H1 (cell line): ENCODE data around the gene KLHL26. TPM values are rescaled to one million over a fixed set of nuclear protein-coding genes. Genes with fewer than 3 reads are reported as not detected.

Source experiments
- CTCF ChIA-PET: fragments of 300-600 bp; sonication (Branson Sonifier 250); formaldehyde crosslinking; loops from one replicate; lab custom pipeline; 2021; ENCODE audit not compliant: partially characterized antibody; lab: Charles Lee
- POLR2A ChIA-PET: fragments of 300-600 bp; sonication (Branson Sonifier 250); formaldehyde crosslinking; loops from one replicate; lab custom pipeline; 2021; ENCODE audit warnings: inconsistent platforms; ENCODE audit not compliant: partially characterized antibody; lab: Charles Lee
- DNase-seq, 2 experiments: peaks; one replicate each; pipeline versions ENCODE4 v3.0.0 to v3.0.0-alpha.2; 2010 to 2022; ENCODE audit warnings: low spot score in 2 of 2, low read depth in 1 of 2, mixed read lengths in 1 of 2
- FAIRE-seq: peaks from 2 replicates; lab custom pipeline; 2011; peaks lifted over from hg19 to GRCh38; lab: Jason Lieb, UNC
- H2AFZ ChIP-seq: 2 replicates; pipeline ENCODE4 v1.8.1; 2012; ENCODE audit warnings: low read length, inconsistent platforms
- H2AK5ac ChIP-seq: 2 replicates; pipeline ENCODE4 v1.6.1; 2013; ENCODE audit warnings: low read depth, low read length
- H2BK120ac ChIP-seq: replicated peaks from 2 replicates; pipeline ENCODE3; 2013; ENCODE audit warnings: low read depth, low read length, inconsistent platforms
- H2BK12ac ChIP-seq: 2 replicates; pipeline ENCODE4 v1.6.1; 2013; ENCODE audit warnings: low read depth, low read length
- H2BK15ac ChIP-seq: 2 replicates; pipeline ENCODE4 v1.6.1; 2013; ENCODE audit warnings: low read length
- H2BK20ac ChIP-seq: 2 replicates; pipeline ENCODE4 v1.6.1; 2013; ENCODE audit warnings: low read length
- H2BK5ac ChIP-seq: 2 replicates; pipeline ENCODE4 v1.6.1; 2013; ENCODE audit warnings: low read depth, low read length
- H3K14ac ChIP-seq: 2 replicates; pipeline ENCODE4 v1.6.1; 2013; ENCODE audit warnings: inconsistent platforms; ENCODE audit not compliant: insufficient read length
- H3K18ac ChIP-seq: 2 replicates; pipeline ENCODE4 v1.6.1; 2013; ENCODE audit warnings: low read length; ENCODE audit errors: extremely low read depth
- H3K23ac ChIP-seq: 2 replicates; pipeline ENCODE4 v1.6.1; 2013; ENCODE audit warnings: inconsistent platforms; ENCODE audit not compliant: insufficient read length
- H3K23me2 ChIP-seq: 2 replicates; pipeline ENCODE4 v1.6.1; 2013; ENCODE audit warnings: low read depth, low read length
- H3K27ac ChIP-seq: 2 replicates; pipeline ENCODE4 v1.6.1; 2011; ENCODE audit warnings: low read depth, low read length, inconsistent platforms
- H3K27me3 ChIP-seq, 4 experiments: replicated peaks in 1 of 4; 1 replicate in 1 of 4; 2 replicates in 3 of 4; pipeline versions ENCODE4 v1.6.1 to v1.8.1; 2011 to 2013; ENCODE audit warnings: low read length in 3 of 4, mild to moderate bottlenecking in 3 of 4, inconsistent platforms in 2 of 4, mixed read lengths in 2 of 4, moderate library complexity in 1 of 4; ENCODE audit not compliant: control insufficient read depth in 3 of 4, insufficient read depth in 3 of 4; ENCODE audit errors: extremely low read depth in 1 of 4
- H3K36me3 ChIP-seq, 4 experiments: 2 replicates each; pipeline versions ENCODE4 v1.6.1 to v1.8.1; 2011 to 2013; ENCODE audit warnings: mild to moderate bottlenecking in 4 of 4, low read length in 3 of 4, moderate library complexity in 2 of 4, control low read depth in 1 of 4, inconsistent platforms in 1 of 4; ENCODE audit not compliant: insufficient read depth in 4 of 4, control insufficient read depth in 2 of 4
- H3K4ac ChIP-seq: replicated peaks from 2 replicates; pipeline ENCODE3; 2013; ENCODE audit warnings: low read length, low read depth, mixed read lengths, inconsistent platforms; ENCODE audit not compliant: insufficient read length
- H3K4me1 ChIP-seq, 4 experiments: replicated peaks in 1 of 4; 1 replicate in 1 of 4; 2 replicates in 3 of 4; pipeline versions ENCODE4 v1.6.1 to v1.8.1; 2011 to 2013; ENCODE audit warnings: low read length in 3 of 4, inconsistent platforms in 2 of 4, mixed read lengths in 1 of 4; ENCODE audit not compliant: insufficient read depth in 4 of 4, control insufficient read depth in 3 of 4
- H3K4me2 ChIP-seq, 2 experiments: 2 replicates each; pipeline versions ENCODE4 v1.6.1 to v1.8.1; 2011 to 2013; ENCODE audit warnings: low read depth in 2 of 2, low read length in 2 of 2, control low read depth in 1 of 2, inconsistent platforms in 1 of 2, mild to moderate bottlenecking in 1 of 2; ENCODE audit not compliant: insufficient read depth in 1 of 2
- H3K4me3 ChIP-seq, 4 experiments: fragments of 200-600, 300-600 bp in 1 of 4; sonication (generic), shearing (Covaris generic), sonication (Bioruptor Twin) in 1 of 4; 2 replicates each; pipeline versions ENCODE4 v1.5.1 to v1.8.1; 2011 to 2016; ENCODE audit warnings: low read length in 4 of 4, low read depth in 3 of 4, control low read depth in 2 of 4, inconsistent platforms in 2 of 4, mild to moderate bottlenecking in 2 of 4, mixed read lengths in 1 of 4, moderate library complexity in 1 of 4; ENCODE audit not compliant: insufficient read depth in 2 of 4; ENCODE audit errors: extremely low read depth in 1 of 4
- H3K56ac ChIP-seq: replicated peaks from 2 replicates; pipeline ENCODE3; 2013; ENCODE audit warnings: low read depth, mild to moderate bottlenecking, mixed read lengths, low read length, inconsistent platforms; ENCODE audit not compliant: insufficient read length
- H3K79me1 ChIP-seq: 2 replicates; pipeline ENCODE4 v1.6.1; 2013; ENCODE audit warnings: low read depth, low read length, control low read depth
- H3K79me2 ChIP-seq, 2 experiments: 2 replicates each; pipeline versions ENCODE4 v1.6.1 to v1.8.1; 2012 to 2013; ENCODE audit warnings: low read length in 2 of 2, mild to moderate bottlenecking in 2 of 2, inconsistent platforms in 1 of 2; ENCODE audit not compliant: insufficient read depth in 2 of 2, control insufficient read depth in 1 of 2
- H3K9ac ChIP-seq, 4 experiments: replicated peaks in 1 of 4; 1 replicate in 1 of 4; 2 replicates in 3 of 4; pipeline versions ENCODE4 v1.6.1 to v1.8.1; 2011 to 2013; ENCODE audit warnings: low read depth in 3 of 4, low read length in 3 of 4, control low read depth in 2 of 4, mild to moderate bottlenecking in 2 of 4, moderate library complexity in 2 of 4, inconsistent platforms in 1 of 4; ENCODE audit errors: extremely low read depth in 1 of 4
- H3K9me3 ChIP-seq, 2 experiments: 2 replicates each; pipeline versions ENCODE4 v1.6.1 to v1.8.1; 2012 to 2013; ENCODE audit warnings: mild to moderate bottlenecking in 2 of 2, moderate library complexity in 2 of 2, control low read depth in 1 of 2, inconsistent platforms in 1 of 2, low read depth in 1 of 2, low read length in 1 of 2, mixed read lengths in 1 of 2; ENCODE audit not compliant: insufficient read depth in 2 of 2
- H4K20me1 ChIP-seq, 2 experiments: replicated peaks in 1 of 2; 2 replicates each; pipeline versions ENCODE3 to v1.8.1; 2011 to 2013; ENCODE audit warnings: inconsistent platforms in 2 of 2, low read length in 2 of 2, mild to moderate bottlenecking in 1 of 2; ENCODE audit not compliant: insufficient read depth in 2 of 2, control insufficient read depth in 1 of 2
- H4K5ac ChIP-seq: 2 replicates; pipeline ENCODE4 v1.6.1; 2013; ENCODE audit warnings: low read length, low read depth, mixed read lengths, inconsistent platforms; ENCODE audit not compliant: insufficient read length
- H4K8ac ChIP-seq: 2 replicates; pipeline ENCODE4 v1.8.0; 2013; ENCODE audit warnings: mild to moderate bottlenecking, moderate library complexity, low read length, inconsistent platforms; ENCODE audit not compliant: insufficient read depth; ENCODE audit errors: extremely low read depth
- H4K91ac ChIP-seq: replicated peaks from 2 replicates; pipeline ENCODE3; 2013; ENCODE audit warnings: low read length, mixed read lengths, inconsistent platforms; ENCODE audit not compliant: insufficient read length
- FOSL1 ChIP-seq: IDR thresholded peaks from 2 replicates; pipeline ENCODE4 v1.6.1; 2011; ENCODE audit warnings: mild to moderate bottlenecking, low read depth, low read length, moderate library complexity; ENCODE audit not compliant: insufficient read depth
- GTF2F1 ChIP-seq: IDR thresholded peaks from 2 replicates; pipeline ENCODE4 v1.6.1; 2012; ENCODE audit warnings: low read depth, low read length, improper control_type of control experiment, borderline replicate concordance
- TAF1 ChIP-seq: IDR thresholded peaks from 2 replicates; pipeline ENCODE4 v1.6.1; 2011; ENCODE audit warnings: mild to moderate bottlenecking, low read depth, low read length
- WGBS, 2 experiments: shearing (Covaris generic) in 1 of 2; methylation state at CpG; one replicate each; pipeline versions ENCODE4 v1.1.6 to v1.1.7; 2013 to 2015; ENCODE audit warnings: low lambda C conversion rate in 2 of 2, mixed read lengths in 2 of 2, inconsistent platforms in 1 of 2, low coverage in 1 of 2, missing lambda C conversion rate in 1 of 2; ENCODE audit not compliant: insufficient replicate concordance in 2 of 2, insufficient coverage in 1 of 2, insufficient read length in 1 of 2; ENCODE audit errors: extremely low coverage in 1 of 2, missing lambda C conversion rate in 1 of 2; 5-methylcytosine and 5-hydroxymethylcytosine counted together
- polyA plus RNA-seq, 7 experiments: library from polyadenylated mRNA; depleted of rRNA in 3 of 7; stranded (reverse) in 5 of 7; unstranded in 2 of 7; fragments of >200 nt in 5 of 7; fragments of 200-250 nt in 2 of 7; gene quantifications; 1 replicate in 5 of 7; 2 replicates in 1 of 7; 4 replicates in 1 of 7; pipeline versions ENCODE4 v1.2.1 to v1.2.3, GENCODE V29; 2011 to 2013; ENCODE audit warnings: missing spikeins in 2 of 7, mixed read lengths in 2 of 7
- total RNA-seq: library from RNA; stranded (reverse); fragmentation: NEBNext Ultra II Directional; extraction: Animal tissue kit (Norgen Biotek cat#: 25700); gene quantifications from 2 replicates; pipeline ENCODE4 v1.2.1, GENCODE V29; 2021

Gene KLHL26
- total and polyA plus RNA-seq, 2 of the 8 experiments (the other 6 are each of a cell fraction or from before 2014, with no cell fraction given), result 2.2 to 8.8 TPM

DNA sequence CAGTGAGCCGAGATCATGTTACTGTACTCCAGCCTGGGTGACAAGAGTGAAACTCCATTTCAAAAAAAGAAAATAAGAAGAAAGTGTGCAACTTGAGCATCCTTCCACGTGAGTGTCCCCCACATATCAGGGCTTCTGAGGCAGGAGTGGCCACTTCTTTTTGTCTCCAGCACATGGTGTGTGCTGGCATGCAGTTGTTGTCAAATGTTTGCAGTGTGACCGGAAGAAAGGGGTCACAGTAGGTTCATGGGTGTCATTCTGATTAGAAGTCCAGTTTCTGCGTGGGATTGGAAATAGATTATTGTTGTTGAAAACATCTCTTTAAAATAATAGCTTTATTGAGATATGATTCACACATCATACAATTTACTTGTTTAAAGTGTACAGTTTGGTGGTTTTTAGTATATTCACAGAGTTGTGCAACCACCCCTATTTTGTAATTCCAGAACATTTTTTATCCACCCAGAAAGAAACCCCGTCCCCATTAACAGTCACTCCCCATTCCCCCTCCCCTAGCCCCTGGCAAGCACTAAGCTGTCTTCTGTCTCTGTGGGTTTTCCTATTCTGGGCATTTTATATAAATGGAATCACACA is 48.9 kb downstream of the KLHL26 start:
- Histone ChIP-seq H3K4me3 (no peak overlapping the region), H3K9me3 (no peaks in the 10 kb centered on the region), H2AK5ac (no peak overlapping the region), H3K56ac (no peak overlapping the region), H3K79me1 (peaks cover 16% of the 10 kb centered on the region), H3K4me2 (no peak overlapping the region), H4K91ac (no peak overlapping the region), H4K5ac (no peak overlapping the region), H2BK15ac (no peak overlapping the region), H3K14ac (no peak overlapping the region), H3K4me1 (peaks cover 0 to 8% (median 5%) of the 10 kb centered on the region in 4 experiments; a peak in 5 of 7 replicates), H2BK12ac (no peak overlapping the region), H3K18ac (no peak overlapping the region), H2BK120ac (no peak overlapping the region), H3K27me3 (no peaks in the 10 kb centered on the region), H3K36me3 (no peaks in the 10 kb centered on the region), H3K4ac (no peak overlapping the region), H2BK20ac (no peak overlapping the region), H4K8ac (no peak overlapping the region), H3K23ac (no peak overlapping the region), H3K9ac (no peak overlapping the region), H3K79me2 (peaks cover 3 to 39% of the 10 kb centered on the region in 2 experiments; a peak in 3 of 4 replicates), H3K23me2 (peaks cover 9% of the 10 kb centered on the region; the same call in 1 of the 2 replicates), H4K20me1 (peaks cover 2 to 13% of the 10 kb centered on the region in 2 experiments), H3K27ac (no peak overlapping the region), H2BK5ac (no peak overlapping the region), H2AFZ (no peak overlapping the region)
- 91% methylated on average over 5 of the region's 5 CpGs; no CpG with 5 or more reads in 1 of the 2 experiments for WGBS, 2 experiments
- DNase-seq (no peak), FAIRE-seq (no peak)
- CTCF ChIA-PET, result interaction anchor here (1.1 to 1.5 kb wide), 2 partner anchors 171 to 224 kb away, joined by 3 read pairs; no protein-coding TSS in a partner anchor
- POLR2A ChIA-PET, result interaction anchor here (0.9 to 1.6 kb wide), 3 partner anchors 9 to 113 kb away, joined by 3 to 5 read pairs (median 3); no protein-coding TSS in a partner anchor
- TF ChIP-seq TAF1 (no peak), GTF2F1 (no peak), FOSL1 (no peak)
